DND-41 (cell line): ENCODE measurements around the gene SPO11.

Source experiments
- ATAC-seq: fragments of 200-7000 bp; cut with Tn5 transposase; 3 replicates; pipeline ENCODE4 v1.9.1; 2021; ENCODE audit warnings: low read depth; ENCODE audit not compliant: insufficient read depth
- DNase-seq: peaks from one replicate; pipeline ENCODE4 v3.0.0-alpha.2; 2020
- H2AFZ ChIP-seq: 2 replicates; pipeline ENCODE4 v1.6.0; 2012; ENCODE audit warnings: low read depth, low read length
- H3K27ac ChIP-seq: 2 replicates; pipeline ENCODE4 v1.5.1; 2012; ENCODE audit warnings: low read length, inconsistent platforms
- H3K27me3 ChIP-seq: fragments of 200-600 bp; sonication (generic); 2 replicates; pipeline ENCODE4 v1.6.0; 2012; ENCODE audit warnings: low read length, mild to moderate bottlenecking, inconsistent platforms; ENCODE audit not compliant: insufficient read depth, poor library complexity
- H3K36me3 ChIP-seq: 2 replicates; pipeline ENCODE4 v1.5.1; 2012; ENCODE audit warnings: low read length, inconsistent platforms; ENCODE audit not compliant: insufficient read depth
- H3K4me1 ChIP-seq: 2 replicates; pipeline ENCODE4 v1.5.1; 2012; ENCODE audit warnings: mild to moderate bottlenecking, low read length; ENCODE audit not compliant: insufficient read depth
- H3K4me2 ChIP-seq: 2 replicates; pipeline ENCODE4 v1.6.0; 2012; ENCODE audit warnings: mild to moderate bottlenecking, moderate library complexity, low read length, inconsistent platforms; ENCODE audit not compliant: insufficient read depth
- H3K4me3 ChIP-seq, 2 experiments: fragments of 200-600 bp in 1 of 2; shearing (Covaris generic) in 1 of 2; 2 replicates each; pipeline ENCODE4 v1.5.1; 2012 to 2016; ENCODE audit warnings: inconsistent platforms in 2 of 2, low read length in 2 of 2, mild to moderate bottlenecking in 2 of 2, low read depth in 1 of 2, moderate library complexity in 1 of 2
- H3K79me2 ChIP-seq: 2 replicates; pipeline ENCODE4 v1.6.0; 2012; ENCODE audit warnings: low read length, inconsistent platforms; ENCODE audit not compliant: insufficient read depth
- H3K9ac ChIP-seq: 2 replicates; pipeline ENCODE4 v1.6.0; 2012; ENCODE audit warnings: low read depth, mild to moderate bottlenecking, inconsistent platforms, low read length, moderate library complexity
- H3K9me3 ChIP-seq: 2 replicates; pipeline ENCODE4 v1.5.1; 2012; ENCODE audit warnings: low read length, moderate library complexity, mild to moderate bottlenecking, inconsistent platforms; ENCODE audit not compliant: insufficient read depth, severe bottlenecking
- H4K20me1 ChIP-seq: 2 replicates; pipeline ENCODE4 v1.6.0; 2012; ENCODE audit warnings: low read length; ENCODE audit not compliant: insufficient read depth
- CTCF ChIP-seq: IDR thresholded peaks from 2 replicates; pipeline ENCODE4 v1.5.1; 2012; ENCODE audit warnings: borderline replicate concordance, low read length, moderate library complexity, mild to moderate bottlenecking; ENCODE audit not compliant: poor library complexity, severe bottlenecking; ENCODE audit errors: extremely low read depth
- EZH2 ChIP-seq: IDR thresholded peaks from 3 replicates; pipeline ENCODE4 v1.6.1; 2012; ENCODE audit warnings: borderline replicate concordance, low read depth, mild to moderate bottlenecking, moderate library complexity, low read length, inconsistent platforms; ENCODE audit not compliant: severe bottlenecking

The SPO11 gene

GRCh38 chr20:57306747-57307146 is 22.9 kb upstream of the SPO11 start:
- Histone ChIP-seq H3K27me3 (peaks cover 53% of the 10 kb centered on the region), H3K79me2 (no peaks in the 10 kb centered on the region), H3K9ac (no peak overlapping the region), H3K4me2 (no peak overlapping the region), H3K4me1 (no peaks in the 10 kb centered on the region), H4K20me1 (no peaks in the 10 kb centered on the region), H3K9me3 (no peaks in the 10 kb centered on the region), H3K27ac (no peak overlapping the region), H3K4me3 (no peak overlapping the region), H3K36me3 (no peaks in the 10 kb centered on the region), H2AFZ (no peak overlapping the region)
- DNase-seq (no peak), ATAC-seq (no peak)
- no peak for TF ChIP-seq CTCF
- TF ChIP-seq EZH2 = no peak

GRCh38 chr20:57308451-57309271 is 20.9 kb upstream of the SPO11 start:
- Histone ChIP-seq H2AFZ (no peak overlapping the region), H3K4me2 (no peak overlapping the region), H3K79me2 (no peaks in the 10 kb centered on the region), H3K27ac (no peak overlapping the region), H3K27me3 (peaks cover 64% of the 10 kb centered on the region), H3K9me3 (no peaks in the 10 kb centered on the region), H3K36me3 (no peaks in the 10 kb centered on the region), H3K4me1 (no peaks in the 10 kb centered on the region), H4K20me1 (0 out of 2 replicates have a peak, but pooled peaks cover 2% of the 10 kb centered on the region), H3K4me3 (no peak overlapping the region), H3K9ac (no peak overlapping the region)
- TF ChIP-seq CTCF (no peak), EZH2 (no peak)
- DNase-seq (no peak), ATAC-seq (no peak)

- TF ChIP-seq EZH2 (no peak), CTCF (no peak)
- Histone ChIP-seq H3K4me1 (no peaks in the 10 kb centered on the region), H3K9ac (no peak overlapping the region), H3K9me3 (no peaks in the 10 kb centered on the region), H3K27me3 (peaks cover 64% of the 10 kb centered on the region), H3K4me2 (no peak overlapping the region), H3K79me2 (no peaks in the 10 kb centered on the region), H3K36me3 (no peaks in the 10 kb centered on the region), H4K20me1 (0 out of 2 replicates have a peak, but pooled peaks cover 2% of the 10 kb centered on the region), H2AFZ (no peak overlapping the region), H3K4me3 (no peak overlapping the region), H3K27ac (no peak overlapping the region)
- ATAC-seq (no peak), DNase-seq (no peak)
Measured at GRCh38 chr20:57309544-57310115, 20.0 kb upstream of the SPO11 start.
